IPS DF 6.9 (cell line): ENCODE results near the gene OLIG3.

ENCODE experiments used
- DNase-seq: peaks from one replicate; pipeline ENCODE4 v3.0.0-alpha.2; 2013; ENCODE audit warnings: low read depth, low spot score
- H3K27ac ChIP-seq: one replicate; pipeline ENCODE4 v1.5.1; 2013; ENCODE audit warnings: low read length, control low read depth
- H3K27me3 ChIP-seq: 2 replicates; pipeline ENCODE4 v1.6.1; 2013; ENCODE audit warnings: mild to moderate bottlenecking, low read length; ENCODE audit not compliant: control insufficient read depth, insufficient read depth
- H3K36me3 ChIP-seq: 2 replicates; pipeline ENCODE4 v1.6.1; 2013; ENCODE audit warnings: low read length; ENCODE audit not compliant: control insufficient read depth, insufficient read depth
- H3K4me1 ChIP-seq: 2 replicates; pipeline ENCODE4 v1.6.1; 2013; ENCODE audit warnings: low read length; ENCODE audit not compliant: control insufficient read depth, insufficient read depth
- H3K4me3 ChIP-seq: 2 replicates; pipeline ENCODE4 v1.5.1; 2013; ENCODE audit warnings: mild to moderate bottlenecking, low read length
- H3K9me3 ChIP-seq: 2 replicates; pipeline ENCODE4 v1.6.1; 2013; ENCODE audit warnings: low read length, inconsistent platforms; ENCODE audit not compliant: control insufficient read depth, insufficient read depth
- WGBS: extraction: QIAGEN DNeasy Blood & Tissue Kit; methylation state at CpG from one replicate; pipeline ENCODE4 v1.1.7; 2013; ENCODE audit warnings: mixed read lengths, missing lambda C conversion rate; ENCODE audit not compliant: insufficient read length, insufficient coverage; 5-methylcytosine and 5-hydroxymethylcytosine counted together

OLIG3 gene

GRCh38 chr6:137495703-137496336 is 1.6 kb upstream of the OLIG3 start:
- WGBS, result no CpG with 5 or more reads among the region's 29 CpGs
- H3K27me3 ChIP-seq, result peaks cover 69% of the 10 kb centered on the region
- peak overlapping the region; percentile 33; the same call in 1 of the 2 replicates for H3K4me3 ChIP-seq

GRCh38 chr6:137494988-137495702 is 951 bp upstream of the OLIG3 start:
- Histone ChIP-seq H3K27me3 (peaks cover 75% of the 10 kb centered on the region), H3K27ac (no peak overlapping the region), H3K36me3 (no peaks in the 10 kb centered on the region; the same call in 1 of the 2 replicates), H3K9me3 (no peaks in the 10 kb centered on the region), H3K4me3 (peak overlapping the region; percentile 33; the same call in 1 of the 2 replicates), H3K4me1 (peaks cover 9% of the 10 kb centered on the region)
- WGBS, result no CpG with 5 or more reads among the region's 41 CpGs
- DNase-seq, result no peak

More at GRCh38 chr6:137495703-137496336, 1.6 kb upstream of the OLIG3 start:
- Histone ChIP-seq H3K4me1 (peaks cover 9% of the 10 kb centered on the region), H3K36me3 (no peaks in the 10 kb centered on the region; the same call in 1 of the 2 replicates), H3K27ac (no peak overlapping the region), H3K9me3 (no peaks in the 10 kb centered on the region)
- no peak for DNase-seq

- Histone ChIP-seq H3K4me3 (peak overlapping the region; percentile 30; the same call in 1 of the 2 replicates), H3K36me3 (no peaks in the 10 kb centered on the region; the same call in 1 of the 2 replicates), H3K27me3 (peaks cover 80% of the 10 kb centered on the region), H3K9me3 (no peaks in the 10 kb centered on the region), H3K4me1 (peaks cover 9% of the 10 kb centered on the region), H3K27ac (no peak overlapping the region)
- no CpG with 5 or more reads among the region's 77 CpGs for WGBS
- DNase-seq, result no peak
Measured at GRCh38 chr6:137493218-137494038, 766 bp downstream of the OLIG3 start.

- no CpG with 5 or more reads among the region's 29 CpGs for WGBS
- Histone ChIP-seq H3K36me3 (no peaks in the 10 kb centered on the region; the same call in 1 of the 2 replicates), H3K27me3 (peaks cover 78% of the 10 kb centered on the region), H3K9me3 (no peaks in the 10 kb centered on the region), H3K27ac (no peak overlapping the region), H3K4me1 (peaks cover 9% of the 10 kb centered on the region), H3K4me3 (peak overlapping the region; percentile 30; the same call in 1 of the 2 replicates)
- no peak for DNase-seq
Measured at GRCh38 chr6:137492289-137493217, 1.6 kb downstream of the OLIG3 start.

- Histone ChIP-seq H3K36me3 (no peaks in the 10 kb centered on the region), H3K27me3 (peaks cover 77% of the 10 kb centered on the region), H3K4me1 (peaks cover 5% of the 10 kb centered on the region), H3K27ac (no peak overlapping the region), H3K9me3 (no peaks in the 10 kb centered on the region), H3K4me3 (no peak overlapping the region)
- WGBS, result no CpG with 5 or more reads among the region's 6 CpGs
- no peak for DNase-seq
Measured at GRCh38 chr6:137491478-137491877, 2.7 kb downstream of the OLIG3 start.

- WGBS, result no CpG with 5 or more reads among the region's 4 CpGs
- H3K27me3 ChIP-seq, result peaks cover 74% of the 10 kb centered on the region
- DNase-seq, result no peak
- no peak overlapping the region for H3K4me3 ChIP-seq
- H3K4me1 ChIP-seq, result peaks cover 4% of the 10 kb centered on the region
- H3K9me3 ChIP-seq, result no peaks in the 10 kb centered on the region
- H3K27ac ChIP-seq, result no peak overlapping the region
- H3K36me3 ChIP-seq, result no peaks in the 10 kb centered on the region
Measured at GRCh38 chr6:137490961-137491360, 3.2 kb downstream of the OLIG3 start.

- Histone ChIP-seq H3K4me1 (peaks cover 3% of the 10 kb centered on the region), H3K27ac (no peak overlapping the region), H3K9me3 (no peaks in the 10 kb centered on the region), H3K4me3 (no peak overlapping the region; the same call in 1 of the 2 replicates), H3K27me3 (peaks cover 72% of the 10 kb centered on the region), H3K36me3 (no peaks in the 10 kb centered on the region)
- WGBS, result no CpG with 5 or more reads among the region's 19 CpGs
- DNase-seq, result no peak
Measured at GRCh38 chr6:137490006-137490905, 3.9 kb downstream of the OLIG3 start.

GRCh38 chr6:137489046-137490005 is 4.9 kb downstream of the OLIG3 start:
- H3K36me3 ChIP-seq, result no peaks in the 10 kb centered on the region
- no CpG with 5 or more reads among the region's 47 CpGs for WGBS
- H3K4me1 ChIP-seq, result peaks cover 3% of the 10 kb centered on the region
- H3K27me3 ChIP-seq, result peaks cover 66% of the 10 kb centered on the region
- H3K4me3 ChIP-seq, result peak overlapping the region; percentile 39; the same call in 1 of the 2 replicates
- no peaks in the 10 kb centered on the region for H3K9me3 ChIP-seq
- DNase-seq, result no peak
- H3K27ac ChIP-seq, result no peak overlapping the region
